NCI-H748 (cell line): Measurements from ENCODE around the gene ZNF534.
"Not testable (repeated sequence)": the region's sequence is repeated elsewhere in the genome, so short reads cannot be mapped to it uniquely, and the experiment has no call there.

ENCODE experiments used
- DNase-seq: peaks from one replicate; lab custom pipeline; 2025; ENCODE audit not compliant: unreplicated experiment; lab: John Stamatoyannopoulos, UW

Gene ZNF534

DNA sequence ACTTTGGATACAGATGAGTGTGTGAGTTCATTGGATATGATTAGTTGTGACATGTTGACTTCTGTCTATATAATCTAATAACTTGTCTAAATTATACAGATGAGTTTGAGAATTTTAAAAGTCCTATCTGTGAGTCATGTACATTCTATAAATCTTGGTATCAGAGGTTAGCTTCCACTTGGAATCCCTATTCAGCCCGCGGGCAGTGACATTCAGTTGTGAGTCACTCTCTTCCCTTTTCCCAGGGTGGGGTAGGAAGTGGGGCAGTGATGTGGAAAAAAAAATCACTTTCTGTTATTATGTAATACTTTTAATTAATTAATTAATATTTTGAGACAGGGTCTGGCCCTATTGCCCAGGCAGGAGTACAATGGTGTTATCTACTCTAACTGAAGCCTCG is 65.6 kb downstream of the ZNF534 start:
- no peak for DNase-seq

DNA sequence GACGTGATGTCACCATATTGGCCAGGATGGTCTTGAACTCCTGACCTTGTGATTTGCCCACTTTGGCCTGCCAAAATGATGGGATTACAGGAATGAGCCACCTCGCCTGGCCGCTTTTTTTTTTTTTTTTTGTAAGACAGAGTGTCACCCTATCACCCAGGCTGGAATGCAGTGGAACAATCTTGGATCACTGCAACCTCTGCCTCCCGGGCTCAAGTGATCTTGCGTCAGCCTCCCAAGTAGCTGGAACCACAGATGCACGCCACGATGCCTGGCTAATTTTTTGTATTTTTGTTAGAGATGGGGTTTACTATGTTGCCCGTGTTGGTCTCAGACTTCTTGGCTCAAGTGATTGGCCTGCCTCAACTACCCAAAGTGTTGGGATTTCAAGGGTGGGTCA is 69.6 kb downstream of the ZNF534 start:
- DNase-seq = no peak

GRCh38 chr19:52500474-52500873 is 71.5 kb downstream of the ZNF534 start:
- not testable (repeated sequence) for DNase-seq

GRCh38 chr19:52500991-52501390 is 72.0 kb downstream of the ZNF534 start:
- not testable (repeated sequence) for DNase-seq
